ENCODE measurements around the gene OTOP2. TPM values are rescaled to one million over a fixed set of nuclear protein-coding genes. Genes with fewer than 3 reads are reported as not detected.

The OTOP2 gene
- total RNA-seq, 1 donor from 2014 or later = not detected

DNA sequence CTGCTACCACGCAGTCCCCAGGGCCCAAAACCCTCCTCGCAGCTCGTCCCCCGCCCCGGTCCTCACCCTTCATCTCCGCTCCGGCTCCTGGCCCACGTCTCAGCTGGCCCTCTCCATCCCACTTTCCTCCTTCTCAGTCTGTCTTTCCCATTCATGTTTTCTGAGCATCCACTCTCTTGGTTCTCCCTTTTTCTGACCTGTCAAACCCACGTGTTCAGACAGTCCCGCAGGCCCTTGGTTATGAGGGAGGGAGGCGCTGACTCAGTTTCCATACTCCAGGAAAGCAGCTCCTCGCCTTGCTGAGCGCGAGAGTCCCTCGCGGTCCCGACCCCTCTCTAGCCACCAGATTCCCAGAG is 48.9 kb downstream of the OTOP2 start:
- DNase-seq (ENCODE audit: low read depth) = no peak
- no peak for TF ChIP-seq CTCF (conservative IDR thresholded peaks at IDR 0.05; ENCODE audit: low read depth, low read length)
- peak overlapping the region; percentile 59 for H3K4me3 ChIP-seq (ENCODE audit: low read depth, low read length)

DNA sequence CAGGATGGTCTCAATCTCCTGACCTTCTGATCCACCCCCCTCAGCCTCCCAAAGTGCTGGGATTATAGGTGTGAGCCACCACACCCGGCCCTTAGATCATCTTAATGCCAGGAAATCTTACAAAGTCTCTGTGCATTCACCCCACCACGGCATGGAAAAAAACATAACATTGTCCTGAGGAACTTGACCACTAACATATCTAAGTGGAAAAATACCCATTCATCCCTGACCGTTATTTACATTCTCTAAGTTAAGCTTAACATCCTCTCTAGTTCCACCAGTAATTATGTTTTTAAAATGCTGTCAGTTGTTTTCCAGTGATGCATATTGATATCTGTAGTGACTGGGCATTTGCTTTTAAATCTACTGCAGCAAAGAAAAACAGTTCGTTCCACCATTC is 51.9 kb downstream of the OTOP2 start:
- no peak overlapping the region for H3K4me3 ChIP-seq (ENCODE audit: low read depth, low read length)
- no peak for DNase-seq (ENCODE audit: low read depth)
- TF ChIP-seq CTCF (conservative IDR thresholded peaks at IDR 0.05; ENCODE audit: low read depth, low read length) = no peak

GRCh38 chr17:74977802-74978201 is 53.7 kb downstream of the OTOP2 start:
- no peak for DNase-seq (ENCODE audit: low read depth)
- H3K4me3 ChIP-seq (ENCODE audit: low read depth, low read length) = no peak overlapping the region
- TF ChIP-seq CTCF (conservative IDR thresholded peaks at IDR 0.05; ENCODE audit: low read depth, low read length) = no peak

DNA sequence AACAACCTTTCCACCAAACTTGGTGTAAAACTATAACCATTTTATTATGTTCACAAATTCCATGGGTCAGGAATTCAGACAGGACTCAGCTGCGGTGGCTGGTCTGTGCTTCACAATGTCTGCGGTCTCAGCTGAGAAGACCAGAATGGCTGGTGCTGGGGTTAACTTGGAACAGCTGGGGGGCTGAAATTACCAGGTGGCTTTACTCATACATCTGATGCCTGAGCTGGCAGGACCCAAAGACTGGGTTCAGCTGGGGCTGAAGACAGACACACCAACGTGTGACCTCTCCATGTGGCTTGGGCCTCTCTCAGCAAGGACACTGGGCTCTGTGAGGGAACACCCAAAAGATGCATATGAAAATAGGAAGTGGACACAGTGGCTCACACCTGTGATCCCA is 54.2 kb downstream of the OTOP2 start:
- no peak overlapping the region for H3K4me3 ChIP-seq (ENCODE audit: low read depth, low read length)
- DNase-seq (ENCODE audit: low read depth) = no peak
- no peak for TF ChIP-seq CTCF (conservative IDR thresholded peaks at IDR 0.05; ENCODE audit: low read depth, low read length)

GRCh38 chr17:74979408-74980146 is 55.5 kb downstream of the OTOP2 start:
- no peak for DNase-seq (ENCODE audit: low read depth)
- no peak for TF ChIP-seq CTCF (conservative IDR thresholded peaks at IDR 0.05; ENCODE audit: low read depth, low read length)
- H3K4me3 ChIP-seq (ENCODE audit: low read depth, low read length) = no peak overlapping the region

DNA sequence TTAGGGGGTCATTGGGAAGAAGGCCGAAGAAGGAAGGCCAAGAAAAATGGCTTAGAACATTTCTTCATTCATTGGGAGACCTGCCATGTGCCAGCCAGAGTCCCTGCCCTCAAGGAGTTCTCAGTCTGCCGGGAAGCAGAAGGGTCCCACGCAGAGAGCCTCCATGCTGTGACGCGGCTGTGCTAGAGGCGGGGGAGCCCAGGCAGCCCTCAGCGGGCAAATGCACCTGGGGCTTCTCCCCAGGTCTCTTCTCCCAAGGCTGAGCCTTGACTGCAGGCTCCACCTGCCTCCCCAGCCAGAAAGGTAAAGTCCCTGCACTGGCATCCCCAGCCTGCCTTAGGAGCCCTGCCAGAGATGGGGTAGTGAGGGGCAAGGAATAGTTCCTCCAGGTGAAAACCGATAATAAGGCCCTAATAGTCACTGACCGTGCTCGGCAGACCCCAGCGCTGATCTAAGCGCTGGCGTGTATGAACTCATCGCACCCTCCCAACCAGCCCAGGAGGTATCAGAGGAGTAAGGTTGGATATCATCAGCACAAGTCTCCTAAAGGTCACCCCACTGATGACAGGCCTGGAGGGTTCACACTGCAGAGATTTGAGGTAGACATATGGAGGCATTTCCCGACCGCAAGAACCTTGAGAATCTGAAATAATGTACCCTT is 57.4 kb downstream of the OTOP2 start:
- TF ChIP-seq CTCF (conservative IDR thresholded peaks at IDR 0.05; ENCODE audit: low read depth, low read length) = no peak
- DNase-seq (ENCODE audit: low read depth) = no peak
- H3K4me3 ChIP-seq (ENCODE audit: low read depth, low read length) = peak overlapping the region; percentile 75
